Measurements from ENCODE around the gene SLC17A7. TPM values are rescaled to one million over a fixed set of nuclear protein-coding genes. Genes with fewer than 3 reads are reported as not detected.

Gene SLC17A7
- total and polyA plus RNA-seq, 9 of the 15 experiments (the other 6 are each of a cell fraction or from before 2014, with no cell fraction given) = 1.1 to 15.7 (median 2.4) TPM

DNA sequence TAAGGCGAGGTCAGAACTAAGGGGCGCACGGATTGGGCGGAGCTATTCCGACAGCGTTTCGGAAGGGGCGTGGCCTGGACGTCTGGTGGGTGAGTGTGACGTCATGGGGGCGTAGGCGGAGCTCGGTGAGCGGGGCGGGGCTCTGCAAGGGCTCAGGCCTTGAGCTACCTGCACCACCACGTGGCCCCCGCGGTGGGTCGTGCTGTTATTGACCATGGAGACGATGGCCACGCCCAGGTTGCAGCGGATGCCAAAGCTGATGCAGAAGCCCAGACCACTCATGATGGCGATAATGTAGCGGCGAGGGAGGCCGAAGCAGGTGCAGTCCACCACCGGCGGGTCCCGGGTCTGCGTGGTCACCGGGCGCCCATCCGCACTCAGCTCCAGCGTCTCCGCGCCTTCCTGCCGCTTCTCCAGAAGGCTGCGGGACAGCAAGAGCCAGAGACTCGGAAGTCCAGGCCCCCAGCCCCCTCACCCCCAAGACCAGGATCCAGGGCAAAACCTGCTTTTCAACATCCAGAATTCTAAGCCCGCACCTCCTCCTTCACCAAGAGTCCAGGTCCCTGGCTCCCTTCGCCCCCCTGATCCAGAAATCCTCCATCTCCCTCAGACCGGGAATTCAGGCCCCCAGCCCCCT lies 4.8 kb downstream of the SLC17A7 start (continued):
- TF ChIP-seq, protein P1, sequence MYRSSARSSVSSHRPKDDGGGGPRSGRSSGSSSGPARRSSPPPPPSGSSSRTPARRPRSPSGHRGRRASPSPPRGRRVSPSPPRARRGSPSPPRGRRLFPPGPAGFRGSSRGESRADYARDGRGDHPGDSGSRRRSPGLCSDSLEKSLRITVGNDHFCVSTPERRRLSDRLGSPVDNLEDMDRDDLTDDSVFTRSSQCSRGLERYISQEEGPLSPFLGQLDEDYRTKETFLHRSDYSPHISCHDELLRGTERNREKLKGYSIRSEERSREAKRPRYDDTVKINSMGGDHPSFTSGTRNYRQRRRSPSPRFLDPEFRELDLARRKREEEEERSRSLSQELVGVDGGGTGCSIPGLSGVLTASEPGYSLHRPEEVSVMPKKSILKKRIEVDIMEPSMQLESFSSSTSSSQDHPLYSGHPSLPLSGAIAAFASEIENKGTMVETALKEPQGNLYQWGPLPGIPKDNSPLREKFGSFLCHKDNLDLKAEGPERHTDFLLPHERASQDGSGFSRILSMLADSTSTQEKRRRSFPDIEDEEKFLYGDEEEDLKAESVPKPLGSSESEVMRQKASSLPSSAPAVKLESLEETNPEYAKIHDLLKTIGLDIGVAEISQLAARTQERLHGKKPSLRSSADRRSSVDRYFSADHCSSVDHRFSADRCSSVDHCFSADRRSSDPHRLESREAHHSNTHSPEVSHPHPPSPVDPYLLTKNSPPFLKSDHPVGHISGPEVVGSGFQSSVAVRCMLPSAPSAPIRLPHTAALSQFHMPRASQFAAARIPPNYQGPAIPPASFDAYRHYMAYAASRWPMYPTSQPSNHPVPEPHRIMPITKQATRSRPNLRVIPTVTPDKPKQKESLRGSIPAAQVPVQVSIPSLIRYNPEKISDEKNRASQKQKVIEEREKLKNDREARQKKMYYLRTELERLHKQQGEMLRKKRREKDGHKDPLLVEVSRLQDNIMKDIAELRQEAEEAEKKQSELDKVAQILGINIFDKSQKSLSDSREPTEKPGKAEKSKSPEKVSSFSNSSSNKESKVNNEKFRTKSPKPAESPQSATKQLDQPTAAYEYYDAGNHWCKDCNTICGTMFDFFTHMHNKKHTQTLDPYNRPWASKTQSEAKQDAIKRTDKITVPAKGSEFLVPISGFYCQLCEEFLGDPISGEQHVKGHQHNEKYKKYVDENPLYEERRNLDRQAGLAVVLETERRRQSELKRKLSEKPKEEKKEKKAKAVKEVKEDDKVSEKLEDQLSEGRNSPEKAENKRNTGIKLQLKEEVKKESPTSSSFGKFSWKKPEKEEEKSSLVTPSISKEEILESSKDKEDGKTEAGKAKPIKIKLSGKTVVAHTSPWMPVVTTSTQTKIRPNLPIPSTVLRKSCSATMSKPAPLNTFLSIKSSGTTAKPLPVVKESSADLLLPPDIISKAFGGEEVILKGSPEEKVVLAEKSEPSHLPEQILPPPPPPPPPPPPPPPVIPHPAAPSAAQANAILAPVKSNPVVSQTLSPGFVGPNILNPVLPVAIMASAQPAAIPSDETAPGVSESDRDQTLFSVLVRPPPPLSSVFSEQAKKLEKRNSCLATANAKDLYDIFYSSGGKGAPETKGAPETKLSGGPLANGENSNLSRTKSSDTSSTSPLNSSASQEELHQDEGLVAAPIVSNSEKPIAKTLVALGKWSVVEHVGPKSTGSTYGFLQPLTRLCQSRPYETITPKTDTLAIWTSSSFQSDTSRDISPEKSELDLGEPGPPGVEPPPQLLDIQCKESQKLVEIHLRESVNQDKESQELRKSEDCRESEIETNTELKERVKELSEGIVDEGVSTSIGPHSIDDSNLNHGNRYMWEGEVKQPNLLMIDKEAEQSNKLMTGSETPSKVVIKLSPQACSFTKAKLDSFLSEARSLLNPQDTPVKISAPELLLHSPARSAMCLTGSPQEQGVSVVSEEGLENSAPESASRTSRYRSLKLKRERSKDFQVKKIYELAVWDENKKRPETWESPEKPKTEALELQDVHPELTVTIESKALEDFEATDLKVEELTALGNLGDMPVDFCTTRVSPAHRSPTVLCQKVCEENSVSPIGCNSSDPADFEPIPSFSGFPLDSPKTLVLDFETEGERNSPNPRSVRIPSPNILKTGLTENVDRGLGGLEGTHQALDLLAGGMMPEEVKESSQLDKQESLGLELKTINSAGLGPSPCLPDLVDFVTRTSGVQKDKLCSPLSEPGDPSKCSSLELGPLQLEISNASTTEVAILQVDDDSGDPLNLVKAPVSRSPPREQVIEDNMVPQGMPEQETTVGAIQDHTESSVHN (IDR thresholded peaks at IDR 0.05; ENCODE audit: borderline replicate concordance in 1 of 2, low read depth in 1 of 2) = no peak
- TF ChIP-seq ZNF217 (CRISPR knock-in tag; IDR thresholded peaks at IDR 0.05) (no peak), ZNF583 (CRISPR knock-in tag; IDR thresholded peaks at IDR 0.05) (no peak), MEF2D (tag; conservative IDR thresholded peaks at IDR 0.05; ENCODE audit: low read depth) (no peak), ZBTB17 (CRISPR knock-in tag; IDR thresholded peaks at IDR 0.05) (no peak), HDAC3 (IDR thresholded peaks at IDR 0.05; ENCODE audit: borderline replicate concordance, partially characterized antibody) (no peak), SMARCA4 (IDR thresholded peaks at IDR 0.05) (no peak), ZFP36 (IDR thresholded peaks at IDR 0.05; ENCODE audit: low read depth, low read length, partially characterized antibody) (no peak), ZNF431 (CRISPR knock-in tag; IDR thresholded peaks at IDR 0.05) (no peak), ZFP30 (CRISPR knock-in tag; IDR thresholded peaks at IDR 0.05; ENCODE audit: borderline replicate concordance) (no peak), ATF7 (IDR thresholded peaks at IDR 0.05) (peak; percentile 98), BRCA1 (IDR thresholded peaks at IDR 0.05) (no peak), BRCA1 (CRISPR knock-in tag; IDR thresholded peaks at IDR 0.05) (no peak), SAFB2 (IDR thresholded peaks at IDR 0.05; ENCODE audit: borderline replicate concordance, low read depth, low read length, severe bottlenecking) (no peak), SMC3 (conservative IDR thresholded peaks at IDR 0.05; ENCODE audit: insufficient read depth, low read depth, low read length) (0 out of 2 replicates have a peak, but pooled peaks have one; percentile 4), CTBP1 (IDR thresholded peaks at IDR 0.05; ENCODE audit: borderline replicate concordance) (no peak), POLR2H (tag; IDR thresholded peaks at IDR 0.05; ENCODE audit: low read depth) (no peak), ASH1L (IDR thresholded peaks at IDR 0.05; ENCODE audit: borderline replicate concordance, low read depth, partially characterized antibody) (no peak)
- TF ChIP-seq, protein P2, sequence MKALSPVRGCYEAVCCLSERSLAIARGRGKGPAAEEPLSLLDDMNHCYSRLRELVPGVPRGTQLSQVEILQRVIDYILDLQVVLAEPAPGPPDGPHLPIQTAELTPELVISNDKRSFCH (CRISPR knock-in tag; IDR thresholded peaks at IDR 0.05) = no peak
- TF ChIP-seq, protein P2 (tag; IDR thresholded peaks at IDR 0.05) = no peak
- TF ChIP-seq, protein P3, sequence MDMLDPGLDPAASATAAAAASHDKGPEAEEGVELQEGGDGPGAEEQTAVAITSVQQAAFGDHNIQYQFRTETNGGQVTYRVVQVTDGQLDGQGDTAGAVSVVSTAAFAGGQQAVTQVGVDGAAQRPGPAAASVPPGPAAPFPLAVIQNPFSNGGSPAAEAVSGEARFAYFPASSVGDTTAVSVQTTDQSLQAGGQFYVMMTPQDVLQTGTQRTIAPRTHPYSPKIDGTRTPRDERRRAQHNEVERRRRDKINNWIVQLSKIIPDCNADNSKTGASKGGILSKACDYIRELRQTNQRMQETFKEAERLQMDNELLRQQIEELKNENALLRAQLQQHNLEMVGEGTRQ (CRISPR knock-in tag; IDR thresholded peaks at IDR 0.05) = peak; percentile 56; the same call in 1 of the 2 replicates
